Activated T-cell treated with anti-CD3 and anti-CD28 coated beads, Interleukin-2, amount 50 U/mL, for 72 hours (primary cell): ENCODE data around the gene METTL21C. TPM values are rescaled to one million over a fixed set of nuclear protein-coding genes. Genes with fewer than 3 reads are reported as not detected.

ENCODE experiments used
- ATAC-seq, 2 donors: fragments of 150-1000 bp; cut with Tn5 transposase; replicated peaks in 1 of 2; 2 replicates each; pipeline ENCODE4 v1.10.0; 2021; ENCODE audit warnings: moderate library complexity in 2 of 2, mild to moderate bottlenecking in 1 of 2
- DNase-seq, 2 donors: peaks; one replicate each; pipeline ENCODE4 v3.0.0; 2021 to 2022; ENCODE audit warnings: mixed read lengths in 1 of 2
- H3K27ac Mint-ChIP-seq: one replicate; pipeline ENCODE4 v1.8.0; 2022; ENCODE audit warnings: mild to moderate bottlenecking, moderate library complexity, mixed read lengths
- H3K27me3 Mint-ChIP-seq: one replicate; pipeline ENCODE4 v1.8.0; 2022; ENCODE audit warnings: low read depth, mixed read lengths
- H3K36me3 Mint-ChIP-seq, 2 donors: one replicate each; pipeline ENCODE4 v1.8.0; 2022; ENCODE audit warnings: mixed read lengths in 2 of 2, mild to moderate bottlenecking in 1 of 2; ENCODE audit not compliant: insufficient read depth in 2 of 2
- H3K4me1 Mint-ChIP-seq: one replicate; pipeline ENCODE4 v1.8.0; 2022; ENCODE audit warnings: low read depth, mixed read lengths
- H3K4me3 Mint-ChIP-seq, 2 donors: one replicate each; pipeline ENCODE4 v1.8.0; 2022; ENCODE audit warnings: mild to moderate bottlenecking in 2 of 2, mixed read lengths in 2 of 2, moderate library complexity in 2 of 2
- H3K9me3 Mint-ChIP-seq, 2 donors: one replicate each; pipeline ENCODE4 v1.8.0; 2022; ENCODE audit warnings: mixed read lengths in 2 of 2
- total RNA-seq, 2 donors: library from RNA; stranded (reverse); gene quantifications; one replicate each; pipeline ENCODE4 v1.2.3, GENCODE V29; 2022

The METTL21C gene
- total RNA-seq, 2 donors from 2014 or later: not detected

DNA sequence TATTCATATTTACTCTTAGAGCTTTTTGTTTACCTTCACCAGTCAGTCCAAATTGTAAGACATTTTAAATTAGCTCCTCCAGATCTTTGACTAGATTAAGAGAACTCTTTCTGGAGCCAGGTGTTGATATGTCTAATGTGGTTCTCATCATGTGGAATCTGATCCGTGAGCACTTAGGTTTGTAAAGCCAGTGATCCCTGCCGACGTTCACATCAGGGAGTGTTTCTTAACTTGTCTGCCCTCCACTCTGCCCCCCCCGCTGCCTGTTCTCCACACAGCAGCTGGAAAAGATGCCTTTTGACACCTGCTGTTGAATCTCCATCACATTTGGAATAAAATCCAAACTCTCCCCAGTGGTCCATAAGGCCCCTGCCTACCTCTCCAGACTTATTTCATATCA lies 17.7 kb downstream of the METTL21C start:
- H3K9me3 Mint-ChIP-seq: no peaks in the 10 kb centered on the region
- H3K27me3 Mint-ChIP-seq: no peaks in the 10 kb centered on the region
- ATAC-seq: no peak
- H3K4me1 Mint-ChIP-seq: peaks cover 21% of the 10 kb centered on the region
- no peak for DNase-seq
- peaks cover 12 to 21% of the 10 kb centered on the region in 2 donors for H3K36me3 Mint-ChIP-seq
- no peak overlapping the region for H3K4me3 Mint-ChIP-seq
- H3K27ac Mint-ChIP-seq: peak overlapping the region; percentile 15

DNA sequence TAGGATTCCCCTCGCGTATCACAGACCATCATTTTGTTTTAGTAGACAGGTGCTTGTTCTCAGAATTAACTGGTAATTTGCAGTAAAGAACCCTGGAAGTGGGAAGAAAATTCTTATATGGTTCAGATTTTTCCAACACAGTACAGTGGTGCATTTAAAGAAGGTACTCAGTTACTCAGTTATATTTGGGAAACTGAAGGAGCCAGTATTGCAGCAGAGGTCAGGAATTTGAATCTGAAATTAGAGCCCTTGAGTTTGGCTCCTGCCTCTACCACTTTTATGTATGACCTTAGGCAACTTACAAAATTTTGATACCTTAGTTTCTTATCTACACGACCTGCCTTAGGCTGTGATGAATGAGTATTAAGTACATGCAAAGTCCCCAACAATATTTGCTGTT lies 19.7 kb downstream of the METTL21C start:
- H3K4me3 Mint-ChIP-seq: no peak overlapping the region
- H3K4me1 Mint-ChIP-seq: peaks cover 7% of the 10 kb centered on the region
- peaks cover 15 to 25% of the 10 kb centered on the region in 2 donors for H3K36me3 Mint-ChIP-seq
- peak overlapping the region; percentile 57 for H3K27ac Mint-ChIP-seq
- ATAC-seq (no peak), DNase-seq (no peak)
- H3K9me3 Mint-ChIP-seq: no peaks in the 10 kb centered on the region
- H3K27me3 Mint-ChIP-seq: no peaks in the 10 kb centered on the region

DNA sequence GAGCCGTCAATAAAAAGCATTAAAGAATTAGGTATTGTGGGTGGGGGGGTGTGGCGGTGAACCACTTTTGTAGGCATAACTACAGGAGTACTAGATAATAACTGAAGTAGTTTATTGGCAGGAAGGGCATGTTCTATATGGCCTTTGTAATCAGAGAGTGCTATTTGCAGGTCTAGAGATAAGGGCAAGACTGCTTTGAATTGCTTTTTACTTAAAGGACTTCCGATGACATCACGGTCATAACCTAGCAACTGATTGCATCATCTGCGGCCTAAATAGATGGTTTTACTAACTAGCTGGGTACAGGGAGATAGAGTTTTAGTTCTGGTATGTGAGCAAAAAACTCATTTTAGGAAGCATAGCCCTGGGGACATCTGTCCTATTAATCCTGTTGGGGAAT lies 24.7 kb downstream of the METTL21C start:
- DNase-seq (no peak), ATAC-seq (no peak)
- Mint-ChIP-seq H3K4me3 (no peak overlapping the region), H3K9me3 (peaks cover 8 to 9% of the 10 kb centered on the region in 2 donors), H3K4me1 (no peaks in the 10 kb centered on the region), H3K36me3 (peaks cover 25 to 46% of the 10 kb centered on the region in 2 donors), H3K27ac (no peak overlapping the region), H3K27me3 (no peaks in the 10 kb centered on the region)

DNA sequence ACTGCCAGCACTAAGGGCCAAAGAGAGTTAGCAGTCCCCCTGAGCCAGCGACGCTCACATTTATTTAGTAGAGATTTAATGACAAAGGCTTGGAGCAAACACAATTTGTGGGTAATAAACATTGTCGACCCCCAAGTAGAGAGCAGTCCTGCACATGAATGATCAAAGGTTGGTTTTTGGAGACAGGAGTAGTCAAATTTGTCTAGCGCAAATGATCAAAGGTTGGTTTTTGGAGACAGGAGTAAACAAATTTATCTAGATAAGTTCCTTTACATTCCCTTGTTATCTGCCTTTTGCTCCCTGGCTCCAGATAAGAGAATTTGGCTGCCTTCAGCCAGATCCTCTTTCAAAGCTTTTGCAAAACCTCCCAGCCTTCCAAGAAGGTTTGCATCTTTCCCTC lies 26.9 kb downstream of the METTL21C start:
- ATAC-seq: no peak
- Mint-ChIP-seq H3K27me3 (no peaks in the 10 kb centered on the region), H3K9me3 (peaks cover 8 to 9% of the 10 kb centered on the region in 2 donors), H3K36me3 (peaks cover 25 to 53% of the 10 kb centered on the region in 2 donors), H3K4me3 (no peak overlapping the region), H3K27ac (no peak overlapping the region), H3K4me1 (no peaks in the 10 kb centered on the region)
- no peak for DNase-seq

DNA sequence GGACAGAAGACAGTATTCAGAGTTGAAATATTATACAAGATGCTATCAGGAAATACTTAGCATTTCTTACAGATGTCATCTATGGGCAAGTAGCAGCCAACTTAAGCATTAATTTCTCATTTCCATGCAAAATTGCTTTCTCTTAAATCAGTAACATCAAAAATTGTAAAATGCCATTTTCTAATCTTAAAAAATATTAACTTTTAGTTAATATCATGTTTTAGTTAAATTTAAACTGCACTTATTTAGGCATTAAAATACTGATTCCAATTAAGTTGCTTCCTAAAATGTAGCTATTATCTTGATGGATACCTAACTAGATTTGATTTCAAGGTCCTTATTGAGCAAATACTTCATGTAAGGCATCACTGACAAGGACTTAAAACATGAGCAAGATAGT lies 27.8 kb downstream of the METTL21C start:
- Mint-ChIP-seq H3K27ac (no peak overlapping the region), H3K9me3 (peaks cover 8 to 9% of the 10 kb centered on the region in 2 donors), H3K27me3 (no peaks in the 10 kb centered on the region), H3K4me1 (no peaks in the 10 kb centered on the region), H3K4me3 (no peak overlapping the region), H3K36me3 (peaks cover 25 to 55% of the 10 kb centered on the region in 2 donors)
- DNase-seq: no peak
- no peak for ATAC-seq

DNA sequence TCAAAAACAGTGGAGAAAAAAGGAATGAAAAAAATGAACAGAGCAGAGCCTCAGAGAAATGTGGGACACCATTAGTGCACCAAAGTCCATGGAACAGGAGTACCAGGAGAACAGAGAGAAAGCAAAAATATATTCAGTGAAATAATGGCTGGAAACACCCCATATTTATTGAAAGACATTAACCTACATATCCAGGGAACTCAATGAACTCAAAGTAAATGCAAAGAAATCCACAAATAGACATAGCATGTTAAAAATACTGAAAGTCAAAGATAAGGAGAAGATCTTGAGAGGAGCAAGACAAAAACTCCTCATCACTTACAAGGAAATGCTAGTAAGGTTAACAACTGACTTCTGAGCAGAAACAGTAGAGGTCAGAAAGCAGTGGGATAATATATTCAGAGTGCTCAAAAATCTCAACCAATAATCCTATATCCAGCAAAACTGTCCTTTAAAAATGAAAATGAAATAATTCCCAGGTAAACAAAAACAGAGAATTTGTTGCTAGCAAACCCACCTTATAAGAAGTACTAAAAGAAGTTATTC lies 35.6 kb downstream of the METTL21C start:
- peaks cover 12 to 26% of the 10 kb centered on the region in 2 donors for H3K36me3 Mint-ChIP-seq
- H3K9me3 Mint-ChIP-seq: no peaks in the 10 kb centered on the region
- no peak overlapping the region for H3K27ac Mint-ChIP-seq

DNA sequence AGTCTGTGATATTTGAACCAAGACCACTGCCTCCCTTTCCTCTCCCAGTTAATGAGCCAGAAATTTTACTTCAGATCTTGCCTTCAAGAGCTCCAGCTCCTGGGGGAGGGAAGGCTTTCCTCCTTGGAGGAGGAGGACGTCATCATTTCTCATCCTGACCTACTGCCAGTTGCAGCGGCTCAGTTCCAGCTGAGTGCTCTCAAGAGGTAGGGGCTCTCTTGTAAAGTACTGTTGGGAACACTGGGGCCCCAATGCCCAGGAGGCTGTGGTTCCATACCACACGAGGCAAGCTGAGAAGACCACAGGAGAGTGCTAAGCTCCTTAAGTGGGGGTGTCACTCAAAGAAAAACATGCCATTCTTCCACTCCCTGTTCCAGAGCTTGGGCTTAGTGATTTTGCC lies 36.2 kb downstream of the METTL21C start:
- ATAC-seq (no peak), DNase-seq (no peak)
- Mint-ChIP-seq H3K36me3 (peaks cover 11 to 24% of the 10 kb centered on the region in 2 donors), H3K4me1 (no peaks in the 10 kb centered on the region), H3K9me3 (no peaks in the 10 kb centered on the region), H3K27ac (no peak overlapping the region), H3K27me3 (no peaks in the 10 kb centered on the region), H3K4me3 (no peak overlapping the region)

More for the DNA sequence above, 35.6 kb downstream of the METTL21C start:
- ATAC-seq (no peak), DNase-seq (no peak)
- Mint-ChIP-seq H3K4me1 (no peaks in the 10 kb centered on the region), H3K4me3 (no peak overlapping the region), H3K27me3 (no peaks in the 10 kb centered on the region)

DNA sequence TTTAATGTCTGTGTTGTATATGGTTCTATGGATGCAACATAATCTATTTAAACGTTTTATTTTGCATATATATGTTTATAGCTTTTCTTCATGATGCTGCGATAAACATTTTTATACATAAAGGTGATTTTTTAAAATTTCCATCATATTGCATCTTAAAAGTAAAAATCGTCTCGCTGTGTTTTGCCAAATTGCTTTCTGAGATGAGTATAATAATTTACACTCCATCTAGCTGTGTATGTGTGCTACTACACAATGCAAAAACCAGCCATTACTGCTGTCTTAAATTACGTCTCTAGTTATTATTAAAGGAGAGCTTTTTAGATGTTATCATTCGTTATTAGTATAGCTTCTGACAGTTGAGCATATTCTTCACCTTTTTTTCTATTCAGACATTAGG lies 37.2 kb downstream of the METTL21C start:
- H3K36me3 Mint-ChIP-seq: peaks cover 11 to 28% of the 10 kb centered on the region in 2 donors
- ATAC-seq (no peak), DNase-seq (no peak)
- H3K4me1 Mint-ChIP-seq: no peaks in the 10 kb centered on the region
- peak overlapping the region; percentile 42 for H3K27ac Mint-ChIP-seq
- no peaks in the 10 kb centered on the region for H3K27me3 Mint-ChIP-seq
- H3K4me3 Mint-ChIP-seq: no peak overlapping the region
- H3K9me3 Mint-ChIP-seq: no peaks in the 10 kb centered on the region

DNA sequence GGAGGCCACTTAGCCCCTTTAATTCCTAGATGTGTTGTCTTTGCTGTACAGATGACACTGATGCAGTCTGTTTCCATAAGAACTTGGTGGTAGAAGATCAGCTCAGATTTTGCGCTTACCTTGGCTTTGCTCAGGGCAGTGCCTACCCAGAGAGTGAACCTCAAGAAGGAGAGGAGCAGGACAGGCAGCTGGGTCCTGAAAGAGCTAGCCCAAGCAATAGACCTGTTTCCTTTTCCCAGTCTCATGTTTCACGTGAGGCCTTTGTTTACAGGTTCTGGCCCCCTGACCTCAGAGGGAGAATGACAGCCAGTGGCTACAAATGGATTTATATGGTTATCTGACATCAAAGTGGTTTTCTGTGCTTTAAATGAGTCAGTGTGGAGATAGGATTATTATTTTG lies 40.1 kb downstream of the METTL21C start:
- Mint-ChIP-seq H3K36me3 (peaks cover 11 to 25% of the 10 kb centered on the region in 2 donors), H3K4me1 (peaks cover 7% of the 10 kb centered on the region), H3K9me3 (no peaks in the 10 kb centered on the region), H3K4me3 (no peak overlapping the region), H3K27ac (no peak overlapping the region), H3K27me3 (no peaks in the 10 kb centered on the region)
- no peak for DNase-seq
- ATAC-seq: no peak

DNA sequence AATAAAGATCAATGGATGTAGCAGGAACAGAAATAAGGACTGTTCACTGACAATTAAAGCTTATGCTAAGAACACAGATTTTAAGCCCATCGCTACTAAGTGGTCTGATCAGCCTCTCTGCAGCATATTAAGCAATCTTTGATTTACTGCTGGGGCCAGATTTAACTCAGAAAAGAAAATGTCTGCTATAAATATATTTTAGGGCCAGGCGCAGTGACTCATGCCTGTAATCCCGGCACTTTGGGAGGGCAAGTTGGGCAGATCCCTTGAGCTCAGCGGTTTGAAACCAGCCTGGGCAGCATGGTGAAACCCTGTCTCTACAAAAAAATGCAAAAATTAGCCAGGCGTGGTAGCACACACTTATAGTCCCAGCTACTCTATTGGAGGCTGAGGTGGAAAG lies 43.0 kb downstream of the METTL21C start:
- Mint-ChIP-seq H3K27me3 (no peaks in the 10 kb centered on the region), H3K9me3 (no peaks in the 10 kb centered on the region), H3K27ac (no peak overlapping the region), H3K4me1 (peaks cover 7% of the 10 kb centered on the region), H3K36me3 (peaks cover 5 to 12% of the 10 kb centered on the region in 2 donors), H3K4me3 (no peak overlapping the region)
- DNase-seq (no peak), ATAC-seq (no peak)

DNA sequence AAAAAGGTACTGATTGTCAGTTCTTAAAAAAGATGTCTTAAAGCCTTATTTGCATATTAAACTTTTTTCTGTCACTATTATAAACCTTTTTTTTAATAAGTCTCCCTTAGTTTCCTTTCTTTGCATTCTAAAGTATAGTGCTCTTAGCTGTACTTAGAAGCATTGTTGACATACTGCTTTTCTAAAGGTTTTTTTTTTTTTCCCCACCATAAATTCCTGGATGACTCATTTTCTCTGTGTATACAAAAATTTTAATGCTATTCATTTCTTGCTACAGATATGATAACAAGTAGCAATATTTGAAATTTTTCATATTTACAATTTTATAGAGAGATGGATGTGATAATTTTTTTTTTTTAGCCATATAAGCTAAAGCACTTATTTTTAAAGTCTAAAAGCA lies 43.5 kb downstream of the METTL21C start:
- no peaks in the 10 kb centered on the region for H3K9me3 Mint-ChIP-seq
- no peaks in the 10 kb centered on the region for H3K27me3 Mint-ChIP-seq
- H3K36me3 Mint-ChIP-seq: peaks cover 6 to 14% of the 10 kb centered on the region in 2 donors
- ATAC-seq (no peak), DNase-seq (no peak)
- H3K4me3 Mint-ChIP-seq: no peak overlapping the region
- H3K27ac Mint-ChIP-seq: peak overlapping the region; percentile 46
- H3K4me1 Mint-ChIP-seq: peaks cover 7% of the 10 kb centered on the region

DNA sequence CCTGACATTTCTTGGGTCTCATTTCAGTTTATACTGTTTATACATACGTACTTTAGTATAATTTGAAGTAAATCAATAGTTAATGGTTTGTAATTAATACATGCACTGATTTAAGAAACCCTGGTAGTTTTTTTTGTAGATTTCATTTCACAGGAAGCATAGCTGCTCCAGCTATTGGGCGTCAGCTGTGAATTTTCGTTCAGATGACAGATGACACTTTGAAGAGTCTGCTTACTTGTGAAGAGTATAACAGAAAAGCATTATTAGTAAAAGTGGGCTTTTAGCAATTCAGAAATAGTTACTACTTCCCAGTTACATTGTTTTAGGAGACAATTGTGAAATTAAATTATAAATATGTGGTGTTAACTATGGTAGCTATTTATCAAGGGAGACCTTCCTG lies 44.4 kb downstream of the METTL21C start:
- Mint-ChIP-seq H3K4me3 (no peak overlapping the region), H3K9me3 (no peaks in the 10 kb centered on the region), H3K27me3 (no peaks in the 10 kb centered on the region), H3K27ac (no peak overlapping the region), H3K36me3 (peaks cover 6 to 14% of the 10 kb centered on the region in 2 donors), H3K4me1 (peaks cover 7% of the 10 kb centered on the region)
- ATAC-seq (no peak), DNase-seq (no peak)

DNA sequence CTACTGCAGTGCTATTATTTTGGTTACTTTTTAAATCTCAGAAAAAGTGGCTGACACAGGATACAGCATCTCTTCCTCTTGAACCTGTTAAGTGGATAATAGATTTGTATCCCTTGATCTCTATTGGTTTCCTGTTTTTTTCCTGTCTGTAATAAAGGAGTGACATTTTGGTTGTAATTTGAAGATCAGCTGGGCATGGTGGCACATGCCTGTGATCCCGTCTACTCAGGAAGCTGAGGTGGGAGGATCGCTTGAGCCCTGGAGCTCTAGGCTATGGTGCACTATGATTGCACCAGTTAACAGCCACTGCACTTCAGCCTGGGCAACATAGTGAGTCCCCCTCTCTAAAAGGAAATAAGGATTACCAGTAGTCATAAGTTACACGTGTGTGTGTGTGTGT lies 46.8 kb downstream of the METTL21C start:
- ATAC-seq (no peak), DNase-seq (no peak)
- H3K4me3 Mint-ChIP-seq: no peak overlapping the region
- peaks cover 14% of the 10 kb centered on the region for H3K4me1 Mint-ChIP-seq
- H3K9me3 Mint-ChIP-seq: no peaks in the 10 kb centered on the region
- no peak overlapping the region for H3K27ac Mint-ChIP-seq
- no peaks in the 10 kb centered on the region for H3K27me3 Mint-ChIP-seq
- H3K36me3 Mint-ChIP-seq: peaks cover 6 to 12% of the 10 kb centered on the region in 2 donors

DNA sequence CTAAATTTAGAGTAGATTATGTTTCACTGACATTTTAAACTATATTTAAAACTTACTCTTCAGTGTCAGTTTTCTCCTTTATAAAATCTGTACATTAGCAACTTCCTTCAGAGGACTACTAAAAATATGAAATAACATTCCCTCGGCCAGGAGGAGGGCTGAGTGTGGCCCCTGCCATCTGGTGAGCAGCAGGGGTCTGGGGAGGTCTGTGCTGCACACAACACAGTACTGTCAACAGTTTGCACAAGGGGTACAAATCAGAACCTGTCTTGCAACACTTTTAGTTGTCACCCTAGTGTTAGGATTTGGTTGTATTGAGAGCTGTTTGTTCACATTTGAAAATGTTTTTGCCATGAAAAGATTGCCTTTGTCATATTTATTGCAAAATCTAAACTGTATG lies 49.1 kb downstream of the METTL21C start:
- DNase-seq: no peak
- Mint-ChIP-seq H3K27ac (no peak overlapping the region), H3K4me3 (no peak overlapping the region), H3K36me3 (peaks cover 9 to 14% of the 10 kb centered on the region in 2 donors), H3K9me3 (no peaks in the 10 kb centered on the region), H3K27me3 (no peaks in the 10 kb centered on the region), H3K4me1 (peaks cover 12% of the 10 kb centered on the region)
- ATAC-seq: no peak
